Ovary (tissue), 9 donors: ENCODE data around the gene VWA5B1. TPM values are rescaled to one million over a fixed set of nuclear protein-coding genes. Genes with fewer than 3 reads are reported as not detected.

Experiments
- DNase-seq, 5 donors: peaks; one replicate each; pipeline ENCODE4 v3.0.0-alpha.2; 2019 to 2020
- H3K27ac ChIP-seq, 2 donors: fragments of 200-600 bp; one replicate each; pipeline versions ENCODE4 v1.5.1 to v1.8.0; 2019 to 2022
- H3K27me3 ChIP-seq: fragments of 200-600 bp; one replicate; pipeline ENCODE4 v1.8.0; 2022
- H3K36me3 ChIP-seq: fragments of 200-600 bp; sonication (generic); one replicate; pipeline ENCODE4 v1.5.1; 2019
- H3K4me1 ChIP-seq: one replicate; pipeline ENCODE4 v1.8.1; 2013; ENCODE audit warnings: mild to moderate bottlenecking, moderate library complexity; ENCODE audit not compliant: insufficient read depth
- H3K4me3 ChIP-seq: fragments of 200-600 bp; sonication (generic); one replicate; pipeline ENCODE4 v1.5.1; 2017
- H3K9me3 ChIP-seq, 2 donors: fragments of 200-600 bp in 1 of 2; sonication (generic) in 1 of 2; one replicate each; pipeline versions ENCODE4 v1.5.1 to v1.8.1; 2013 to 2019; ENCODE audit warnings: mild to moderate bottlenecking in 1 of 2, moderate library complexity in 1 of 2
- CTCF ChIP-seq, 3 donors: fragments of 450-650 bp in 2 of 3; fragments of 200-600 bp in 1 of 3; IDR thresholded peaks; one replicate each; pipeline versions ENCODE4 v1.5.1 to v1.8.0; 2016 to 2022; ENCODE audit warnings: antibody characterized with exemption in 3 of 3, mild to moderate bottlenecking in 1 of 3
- EP300 ChIP-seq: sonication (generic); formaldehyde crosslinking; IDR thresholded peaks from one replicate; pipeline ENCODE4 v1.6.1; 2017; ENCODE audit warnings: antibody characterized with exemption
- POLR2A ChIP-seq: fragments of 450-650 bp; IDR thresholded peaks from one replicate; pipeline ENCODE4 v1.6.1; 2017; ENCODE audit warnings: antibody characterized with exemption, mild to moderate bottlenecking, moderate library complexity
- WGBS, 3 donors: extraction: QIAGEN DNeasy Blood & Tissue Kit in 1 of 3; methylation state at CpG; one replicate each; pipeline versions ENCODE4 v1.1.5 to v1.1.7; 2013 to 2017; 5-methylcytosine and 5-hydroxymethylcytosine counted together
- intact Hi-C, 4 donors: fragments of 100-400 bp; cut with DNase I; formaldehyde crosslinking; loops; one replicate each; pipeline versions ENCODE4 v1.11.0 to v1.15.1; 2022 to 2023
- polyA plus RNA-seq, 2 donors: library from polyadenylated mRNA; stranded (reverse); fragments of 200-250 nt in 1 of 2; fragments of 350-450 nt in 1 of 2; fragmentation: Illumina TruSeq in 1 of 2; extraction: RNeasy Lipid Tissue Mini Kit (QIAGEN cat#74804) in 1 of 2; gene quantifications; one replicate each; pipeline ENCODE4 v1.2.3, GENCODE V29; 2013 to 2014
- total RNA-seq, 7 donors: library from RNA; depleted of rRNA in 2 of 7; stranded (reverse); fragments of >200 nt in 2 of 7; fragmentation: NEBNext Ultra II Directional in 3 of 7; extraction: Animal tissue kit (Norgen Biotek cat#: 25700) in 3 of 7; gene quantifications; one replicate each; pipeline versions ENCODE4 v1.1.0 to v1.2.4, GENCODE V29; 2016 to 2023
- donor health status: DM: no; HTN: no; CAD: no; lungs with moderate emphysema.
- donor health status: DM: no; HTN: no; CAD: no.
- donor health status: Bipolar disorder and iron deficiency.
- donor health status: DM: yes; HTN: yes; CAD: no.
- donor health status: DM: no; HTN: no; CAD: no.
- donor health status: DM: yes; HTN: yes; CAD: no.

Gene VWA5B1
- total and polyA plus RNA-seq, 9 donors, result 0.10 to 1.5 (median 0.21) TPM; not detected in 5

DNA sequence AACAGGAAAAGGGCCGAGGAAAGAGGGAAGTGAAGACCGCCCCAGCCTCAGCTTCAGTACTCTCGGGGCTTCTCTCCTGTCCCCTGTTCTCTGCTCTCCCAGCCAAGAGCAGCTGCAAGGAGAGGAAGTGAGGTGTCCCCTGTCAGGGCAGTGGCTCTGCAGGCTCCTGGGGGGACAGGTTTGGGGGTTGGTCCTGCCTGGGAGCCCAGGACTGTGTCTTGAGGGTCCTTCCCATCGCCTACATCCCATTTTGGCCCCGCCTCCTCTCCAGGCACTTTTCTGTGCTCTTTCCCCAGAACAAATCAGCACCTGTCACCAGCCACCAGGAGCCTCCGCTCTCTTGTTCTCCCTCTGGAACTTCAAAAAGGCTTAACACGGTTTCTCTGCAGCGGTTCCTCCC lies 82.6 kb downstream of the VWA5B1 start:
- 32 to 41% (median 39%) methylated on average over 8 of the region's 8 CpGs for WGBS, 3 donors
- no peaks in the 10 kb centered on the region for H3K36me3 ChIP-seq
- no peak for DNase-seq
- H3K4me3 ChIP-seq, result no peak overlapping the region
- TF ChIP-seq POLR2A (no peak), CTCF (IDR thresholded peaks at IDR 0.05) (no peak), EP300 (no peak)
- no peaks in the 10 kb centered on the region for H3K4me1 ChIP-seq
- intact Hi-C loops, result loop anchor here in 1 of 4 donors (10.0 kb wide), 1 partner anchor 122 kb away; no protein-coding TSS in a partner anchor
- no peaks in the 10 kb centered on the region for H3K27me3 ChIP-seq
- no peak overlapping the region for H3K27ac ChIP-seq
- no peaks in the 10 kb centered on the region for H3K9me3 ChIP-seq

DNA sequence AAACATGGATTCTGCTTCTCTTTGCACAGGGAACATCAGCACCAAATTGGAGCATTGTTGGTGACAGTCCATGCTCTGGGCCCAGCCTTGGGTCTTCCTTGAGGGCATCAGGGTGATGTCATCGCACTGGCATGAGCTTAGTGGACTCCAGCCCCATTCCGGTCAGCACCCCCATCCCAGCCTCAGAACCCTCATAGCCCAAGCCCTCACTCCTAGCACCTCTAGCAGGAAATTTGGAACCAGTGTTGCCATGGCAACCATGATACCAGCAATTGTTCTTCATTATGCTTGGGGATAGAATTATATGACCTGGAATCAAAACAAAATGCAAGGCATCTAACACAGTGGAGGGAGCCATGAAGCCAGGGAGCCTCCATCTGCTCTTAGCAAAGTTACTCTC lies 83.1 kb downstream of the VWA5B1 start:
- Histone ChIP-seq H3K9me3 (no peaks in the 10 kb centered on the region), H3K27me3 (no peaks in the 10 kb centered on the region), H3K4me3 (no peak overlapping the region), H3K4me1 (no peaks in the 10 kb centered on the region), H3K27ac (no peak overlapping the region), H3K36me3 (no peaks in the 10 kb centered on the region)
- DNase-seq, result no peak
- intact Hi-C loops, result loop anchor here in 1 of 4 donors (10.0 kb wide), 1 partner anchor 121 kb away; no protein-coding TSS in a partner anchor
- TF ChIP-seq POLR2A (no peak), EP300 (no peak), CTCF (IDR thresholded peaks at IDR 0.05) (no peak)
- WGBS, 3 donors, result 61 to 69% (median 63%) methylated on average over 2 of the region's 2 CpGs

DNA sequence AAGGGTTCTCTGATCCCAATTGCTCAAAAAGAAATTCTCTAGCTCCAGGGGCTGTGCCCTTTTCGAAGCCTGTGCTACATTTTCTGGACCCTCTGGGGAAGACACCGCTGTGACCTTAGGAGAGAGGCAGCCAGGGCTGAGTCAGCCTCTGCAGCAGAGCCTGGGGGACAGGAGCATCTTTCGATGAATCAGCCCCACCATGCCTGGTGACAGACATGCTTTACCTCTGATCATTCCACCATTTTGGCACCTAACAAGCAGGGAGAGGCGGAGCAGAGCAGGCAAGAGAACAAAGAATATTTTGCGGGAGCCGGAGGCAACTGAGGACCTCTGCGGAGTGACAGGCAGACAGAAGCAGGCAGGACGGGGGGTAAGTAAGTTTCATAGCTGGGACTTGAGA lies 84.9 kb downstream of the VWA5B1 start:
- Histone ChIP-seq H3K27ac (no peak overlapping the region), H3K4me1 (no peaks in the 10 kb centered on the region), H3K27me3 (no peaks in the 10 kb centered on the region), H3K36me3 (no peaks in the 10 kb centered on the region), H3K4me3 (no peak overlapping the region), H3K9me3 (no peaks in the 10 kb centered on the region)
- intact Hi-C loops, result loop anchor here in 1 of 4 donors (10.0 kb wide), 1 partner anchor 119 kb away; no protein-coding TSS in a partner anchor
- 59 to 76% (median 70%) methylated on average over 8 of the region's 8 CpGs for WGBS, 3 donors
- DNase-seq, result no peak
- TF ChIP-seq CTCF (IDR thresholded peaks at IDR 0.05) (no peak), POLR2A (no peak), EP300 (no peak)

- H3K36me3 ChIP-seq, result no peaks in the 10 kb centered on the region
- no peak overlapping the region for H3K4me3 ChIP-seq
- no peak for DNase-seq
- intact Hi-C loops, result loop anchor here in 1 of 4 donors (10.0 kb wide), 1 partner anchor 119 kb away; no protein-coding TSS in a partner anchor
- no peak overlapping the region for H3K27ac ChIP-seq
- no peak for TF ChIP-seq CTCF (IDR thresholded peaks at IDR 0.05)
- TF ChIP-seq EP300, result no peak
- TF ChIP-seq POLR2A, result no peak
- H3K4me1 ChIP-seq, result no peaks in the 10 kb centered on the region
- WGBS, 3 donors, result 67 to 74% (median 70%) methylated on average over 4 of the region's 4 CpGs
- H3K27me3 ChIP-seq, result no peaks in the 10 kb centered on the region
- no peaks in the 10 kb centered on the region for H3K9me3 ChIP-seq
Measured at GRCh38 chr1:20376171-20376570, 85.5 kb downstream of the VWA5B1 start.
